AG08396 (cell line): ENCODE results near the gene LMF2.
"Not testable (repeated sequence)": the region's sequence is repeated elsewhere in the genome, so short reads cannot be mapped to it uniquely, and the experiment has no call there.

ENCODE experiments used
- DNase-seq: peaks from one replicate; pipeline ENCODE4 v3.0.0; 2012; ENCODE audit warnings: low spot score, mixed read lengths

Gene LMF2

DNA sequence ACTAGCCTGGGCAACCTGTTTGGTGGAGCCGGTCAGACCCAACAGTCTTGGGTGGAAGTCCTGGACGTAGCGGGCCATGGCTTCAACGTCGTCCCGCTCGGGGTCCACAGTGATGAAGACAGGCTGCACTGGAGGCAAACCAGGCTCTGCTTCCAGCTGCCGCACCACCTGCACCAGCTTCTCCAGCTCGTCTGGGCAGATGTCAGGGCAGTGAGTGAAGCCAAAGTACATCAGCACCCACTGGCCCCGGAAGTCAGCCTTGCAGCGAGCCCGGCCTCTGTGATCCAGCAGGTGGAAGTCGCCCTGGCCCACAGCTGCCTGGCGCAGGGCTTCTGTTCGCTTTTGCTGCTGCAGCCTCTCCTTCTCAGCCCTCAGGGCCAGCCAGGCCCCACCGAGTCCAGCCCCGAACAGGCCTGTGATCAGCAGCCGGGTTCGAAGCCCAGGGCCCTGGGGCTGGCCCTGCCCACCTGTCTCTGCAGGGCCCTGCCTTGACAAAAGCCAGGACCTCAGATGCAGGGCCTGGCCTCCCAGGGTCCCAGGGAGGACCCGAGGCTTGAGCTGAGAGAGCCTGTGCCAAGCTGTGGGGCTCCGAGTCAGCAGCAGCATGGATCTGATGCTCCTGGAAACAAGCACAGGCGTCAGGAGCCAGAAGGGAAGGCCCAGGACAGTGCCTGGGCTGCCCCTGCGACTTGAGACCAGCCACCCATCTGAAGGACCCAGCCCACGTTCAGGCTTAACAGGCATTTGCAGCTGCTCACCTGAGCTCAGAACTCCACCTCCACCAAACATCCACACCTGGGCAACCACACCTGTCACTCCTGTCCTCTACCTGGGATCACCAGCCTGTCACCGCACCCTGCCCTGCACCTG is 16.5 kb upstream of the LMF2 start:
- no peak for DNase-seq

DNA sequence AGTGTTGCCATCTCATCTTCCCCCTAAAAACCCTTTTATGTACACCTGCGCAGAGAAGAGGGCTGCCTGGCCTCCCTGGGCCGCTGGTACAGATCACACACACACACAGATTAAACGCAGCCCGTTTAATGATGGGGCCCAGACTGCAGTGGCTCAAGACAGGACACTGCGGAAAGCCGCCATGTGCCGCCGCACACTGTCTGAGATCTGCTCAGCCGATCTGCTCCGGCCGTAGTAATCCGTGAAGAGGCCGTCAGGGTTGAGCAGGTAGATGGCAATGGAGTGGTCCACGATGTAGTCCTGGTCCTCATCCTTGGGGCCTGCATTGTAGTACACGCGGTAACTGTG is 15.9 kb upstream of the LMF2 start:
- no peak for DNase-seq

DNA sequence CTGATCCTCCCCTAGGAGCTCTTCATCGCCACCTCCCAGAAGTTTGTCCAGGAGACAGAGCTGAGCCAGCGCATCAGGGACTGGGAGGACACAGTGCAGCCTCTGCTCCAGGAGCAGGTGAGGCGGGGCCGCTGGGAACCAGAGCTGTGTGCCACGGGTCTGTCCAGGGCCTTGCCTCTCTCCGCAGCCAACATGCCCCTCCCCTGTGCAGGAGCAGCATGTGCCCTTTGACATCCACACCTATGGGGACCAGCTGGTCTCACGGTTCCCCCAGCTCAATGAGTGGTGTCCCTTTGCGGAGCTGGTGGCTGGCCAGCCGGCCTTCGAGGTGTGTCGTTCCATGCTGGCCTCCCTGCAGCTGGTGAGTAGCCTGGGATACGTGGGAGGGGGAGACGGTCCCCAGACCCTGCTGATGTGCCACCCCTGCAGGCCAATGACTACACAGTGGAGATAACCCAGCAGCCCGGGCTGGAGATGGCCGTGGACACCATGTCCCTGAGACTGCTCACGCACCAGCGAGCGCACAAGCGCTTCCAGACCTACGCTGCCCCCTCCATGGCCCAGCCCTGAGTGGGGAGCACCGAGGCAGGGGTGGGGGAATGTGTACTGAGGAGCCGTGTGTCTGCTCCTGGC is 15.4 kb upstream of the LMF2 start:
- DNase-seq, result no peak

DNA sequence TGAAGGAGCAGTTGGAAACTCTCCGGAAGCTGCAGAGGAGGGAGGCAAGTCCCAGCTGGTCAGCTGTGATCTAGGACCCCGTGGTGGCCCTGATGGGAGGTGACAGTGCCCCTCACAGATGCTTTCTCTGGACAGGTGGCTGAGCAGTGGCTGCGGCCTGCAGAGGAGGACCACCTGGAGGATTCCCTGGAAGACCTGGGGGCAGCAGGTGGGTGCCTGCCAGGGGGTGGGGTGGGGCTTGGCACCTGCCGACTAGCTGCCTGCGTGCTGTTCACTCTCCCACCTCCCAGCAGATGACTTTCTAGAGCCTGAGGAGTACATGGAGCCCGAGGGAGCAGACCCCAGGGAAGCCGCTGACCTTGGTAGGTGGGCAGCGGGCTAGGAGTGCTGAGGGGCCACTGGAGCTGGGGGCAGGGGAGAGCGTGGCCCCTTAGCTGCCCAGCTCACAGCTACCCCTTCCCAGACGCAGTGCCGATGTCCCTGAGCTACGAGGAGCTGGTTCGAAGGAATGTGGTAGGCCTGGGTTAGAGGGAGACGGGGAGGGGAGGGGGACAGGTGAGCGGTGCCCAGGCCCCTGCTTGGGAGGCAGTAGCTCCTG is 14.8 kb upstream of the LMF2 start:
- DNase-seq, result no peak

DNA sequence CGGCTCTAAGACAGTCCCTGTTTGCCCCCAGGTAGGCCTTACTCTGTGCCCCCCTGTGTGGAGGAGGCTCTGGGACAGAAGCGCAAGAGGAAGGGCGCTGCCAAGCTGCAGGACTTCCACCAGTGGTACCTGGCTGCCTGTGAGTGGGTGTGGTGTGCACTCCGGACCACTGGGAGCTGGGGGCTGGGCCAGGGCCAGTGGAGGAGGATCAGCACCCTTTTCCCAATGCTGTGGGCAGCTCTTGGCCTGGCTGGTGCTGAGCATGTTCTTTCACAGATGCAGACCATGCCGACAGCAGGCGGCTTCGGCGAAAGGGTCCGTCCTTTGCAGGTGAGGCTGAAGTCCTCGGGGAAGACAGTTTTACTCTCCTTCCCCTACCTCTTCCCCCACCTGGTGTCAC is 14.2 kb upstream of the LMF2 start:
- DNase-seq, result no peak

DNA sequence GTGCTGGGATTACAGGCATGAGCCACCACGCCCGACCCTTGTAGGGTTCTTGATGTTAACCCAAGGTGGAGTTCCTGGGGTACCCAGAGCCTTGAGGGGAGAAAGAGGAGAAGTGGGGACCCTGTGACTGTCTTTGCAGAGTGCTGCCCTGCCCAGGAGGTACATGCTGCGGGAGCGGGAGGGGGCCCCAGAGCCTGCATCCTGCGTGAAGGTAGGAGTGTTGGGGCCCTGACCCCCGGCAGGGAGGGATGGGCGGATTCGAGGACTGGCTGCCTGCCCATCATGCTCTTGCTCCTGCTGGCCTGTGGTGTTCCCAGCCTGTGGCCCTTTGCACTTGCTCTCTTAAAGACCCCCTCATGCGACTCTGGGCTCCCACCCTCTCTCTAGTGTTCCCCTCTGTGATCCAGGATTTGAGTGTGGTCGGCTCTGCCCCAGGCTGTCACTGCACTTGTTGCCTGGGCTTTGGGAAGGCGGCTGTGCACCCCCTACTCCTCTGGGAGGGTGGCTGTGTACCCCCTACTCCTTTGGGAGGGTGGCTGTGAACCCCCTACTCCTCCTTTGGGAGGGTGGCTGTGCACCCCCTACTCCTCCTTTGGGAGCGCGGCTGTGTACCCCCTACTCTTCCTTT is 13.4 kb upstream of the LMF2 start:
- no peak for DNase-seq

DNA sequence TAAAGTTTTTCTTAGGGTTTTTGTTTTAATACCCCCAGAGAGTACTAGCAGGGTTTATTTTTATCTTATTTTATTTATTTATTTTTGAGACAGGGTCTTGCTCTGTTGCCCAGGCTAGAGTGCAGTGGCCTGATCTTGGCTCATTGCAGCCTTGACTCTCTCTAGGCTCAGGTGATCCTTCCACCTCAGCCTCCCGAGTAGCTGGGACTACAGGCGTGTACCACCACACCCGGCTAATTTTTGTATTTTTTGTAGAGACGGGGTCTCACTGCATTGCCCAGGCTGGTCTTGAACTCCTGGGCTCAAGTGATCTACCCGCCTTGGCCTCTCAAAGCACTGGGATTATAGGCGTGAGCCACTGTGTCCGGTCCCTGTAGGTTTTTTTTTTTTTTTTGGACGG is 12.7 kb upstream of the LMF2 start:
- not testable (repeated sequence) for DNase-seq

DNA sequence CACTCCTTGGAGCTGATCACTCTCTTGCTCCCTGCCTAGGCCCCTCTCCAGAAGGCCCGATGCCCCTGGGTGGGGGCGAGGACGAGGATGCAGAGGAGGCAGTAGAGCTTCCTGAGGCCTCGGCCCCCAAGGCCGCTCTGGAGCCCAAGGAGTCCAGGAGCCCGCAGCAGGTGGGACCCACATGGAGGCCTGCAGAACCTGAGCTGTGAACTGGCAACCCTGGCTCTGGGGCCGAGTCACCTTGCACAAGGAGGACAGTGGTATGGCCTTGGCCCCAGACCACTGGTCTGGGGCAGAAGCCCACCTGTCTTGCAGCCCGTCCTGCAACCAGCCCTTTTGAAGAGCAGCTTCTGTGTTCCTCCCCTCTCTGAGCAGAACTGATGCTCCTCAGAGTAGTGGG is 11.6 kb upstream of the LMF2 start:
- DNase-seq, result no peak

DNA sequence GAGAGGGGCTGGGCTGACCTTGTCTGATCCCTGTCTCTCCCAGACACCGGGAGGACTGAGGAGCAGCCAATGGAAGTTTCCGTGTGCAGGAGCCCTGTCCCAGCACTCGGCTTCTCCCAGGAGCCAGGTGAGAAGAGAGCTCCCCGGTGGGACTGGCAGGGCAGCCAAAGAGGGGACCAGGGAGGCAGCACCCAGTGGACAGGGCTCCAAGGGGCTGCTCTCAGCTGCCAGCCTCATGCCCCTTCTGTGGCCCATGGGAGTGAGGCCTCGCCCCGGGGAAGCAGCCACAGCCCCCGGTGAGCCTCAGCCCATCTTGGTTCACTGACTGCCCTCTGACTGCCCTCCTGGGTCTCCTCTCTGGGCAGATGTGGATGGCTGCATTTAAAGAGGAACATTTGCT is 11.1 kb upstream of the LMF2 start:
- no peak for DNase-seq

DNA sequence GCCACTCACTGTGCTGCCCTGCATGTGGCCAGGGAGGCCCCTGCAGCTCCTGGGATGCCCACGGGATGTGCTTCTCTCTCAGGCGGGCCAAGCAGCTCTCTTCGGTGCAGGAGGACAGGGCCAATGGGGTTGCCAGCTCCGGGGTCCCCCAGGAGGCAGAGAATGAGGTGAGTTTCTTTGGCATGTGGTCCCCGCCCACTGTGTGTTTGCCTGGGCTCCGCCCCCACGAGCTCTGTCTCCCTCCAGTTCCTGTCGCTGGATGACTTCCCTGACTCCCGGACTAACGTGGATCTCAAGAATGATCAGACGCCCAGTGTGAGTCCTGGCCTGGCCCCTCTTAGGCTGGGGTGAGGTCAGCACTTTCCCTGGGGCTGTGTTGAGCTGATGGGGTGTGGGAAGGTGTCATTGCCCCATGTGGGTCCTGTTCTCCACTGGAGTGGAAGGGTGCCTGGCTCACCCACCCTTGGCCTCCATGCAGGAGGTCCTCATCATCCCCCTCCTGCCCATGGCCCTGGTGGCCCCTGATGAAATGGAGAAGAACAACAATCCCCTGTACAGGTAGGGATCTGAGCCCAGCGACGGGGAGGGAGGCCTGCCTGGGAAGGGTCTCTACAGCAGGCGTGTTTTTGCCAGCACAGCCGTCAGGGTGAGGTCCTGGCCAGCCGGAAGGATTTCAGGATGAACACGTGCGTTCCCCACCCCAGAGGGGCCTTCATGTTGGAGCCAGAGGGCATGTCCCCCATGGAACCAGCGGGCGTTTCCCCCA is 10.2 kb upstream of the LMF2 start:
- DNase-seq, result no peak

DNA sequence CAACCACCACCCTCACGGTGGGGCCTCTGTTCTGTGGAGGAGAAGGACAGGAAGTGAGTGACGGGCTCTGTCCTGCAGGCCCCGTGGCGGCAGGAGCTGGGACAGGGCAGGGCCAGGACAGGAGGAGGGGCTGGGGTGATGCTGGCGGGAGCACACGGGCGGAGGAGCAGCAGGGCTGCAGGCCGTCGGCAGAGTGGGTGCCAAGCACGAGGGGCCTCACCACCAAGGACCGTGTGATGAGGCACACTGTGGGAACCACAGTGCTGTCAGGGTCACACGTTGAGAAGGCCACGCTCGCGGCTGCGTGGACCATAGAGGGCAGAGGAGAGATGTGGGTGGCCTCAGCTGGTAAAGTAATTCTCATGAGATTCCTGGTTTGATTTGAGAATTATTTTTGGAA is 9.4 kb upstream of the LMF2 start:
- no peak for DNase-seq

DNA sequence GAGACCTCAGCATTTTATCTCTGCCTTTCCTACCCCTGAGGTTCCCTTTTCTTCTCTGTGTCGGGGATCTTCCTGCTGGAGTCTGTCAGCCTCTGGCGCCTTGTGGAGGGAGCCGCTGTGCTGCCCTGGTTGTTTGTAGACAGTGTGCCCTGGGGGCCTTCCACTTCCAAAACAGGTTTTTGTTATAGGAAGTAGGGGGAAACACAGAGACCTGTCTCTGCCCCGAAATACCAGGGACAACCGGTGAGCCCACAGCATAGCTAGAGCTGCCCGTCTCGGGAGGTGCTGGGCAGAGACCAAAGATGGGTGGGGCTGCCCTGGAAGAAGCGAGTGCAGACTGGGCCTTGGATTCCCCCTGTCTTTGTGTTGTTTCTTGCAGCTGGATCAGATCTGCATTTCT is 8.6 kb upstream of the LMF2 start:
- DNase-seq, result no peak

DNA sequence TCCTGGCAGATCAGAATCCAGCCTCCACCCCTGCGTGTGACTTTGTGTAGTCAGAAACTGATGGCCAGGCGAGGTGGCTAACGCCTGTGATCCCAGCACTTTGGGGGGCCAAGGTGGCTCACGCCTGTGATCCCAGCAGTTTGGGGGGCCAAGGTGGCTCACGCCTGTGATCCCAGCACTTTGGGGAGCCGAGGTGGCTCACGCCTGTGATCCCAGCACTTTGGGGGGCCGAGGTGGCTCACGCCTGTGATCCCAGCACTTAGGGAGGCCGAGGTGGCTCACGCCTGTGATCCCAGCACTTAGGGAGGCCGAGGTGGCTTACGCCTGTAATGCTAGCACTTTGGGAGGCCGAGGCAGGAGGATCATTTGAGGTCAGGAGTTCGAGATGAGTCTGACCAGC is 5.7 kb upstream of the LMF2 start:
- DNase-seq, result no peak

DNA sequence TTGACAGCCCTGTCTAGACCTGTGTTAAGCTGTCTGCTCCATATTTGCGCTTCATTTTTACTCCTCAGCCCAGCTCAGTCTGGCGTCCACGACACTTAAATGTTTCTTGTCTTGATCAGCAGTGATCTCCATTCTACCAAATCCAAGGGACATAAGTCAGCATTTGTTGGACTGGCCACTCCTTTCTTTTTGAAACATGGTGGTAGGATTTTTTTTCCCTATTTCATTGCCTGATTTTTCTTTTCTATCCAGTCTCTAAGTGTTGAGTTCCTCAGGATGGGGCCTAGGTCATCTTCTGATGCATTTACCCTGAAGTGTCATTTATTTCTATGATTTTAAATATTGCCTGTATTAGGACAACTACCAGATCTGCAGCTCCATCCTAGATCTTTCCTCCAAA is 1.4 kb upstream of the LMF2 start:
- no peak for DNase-seq

DNA sequence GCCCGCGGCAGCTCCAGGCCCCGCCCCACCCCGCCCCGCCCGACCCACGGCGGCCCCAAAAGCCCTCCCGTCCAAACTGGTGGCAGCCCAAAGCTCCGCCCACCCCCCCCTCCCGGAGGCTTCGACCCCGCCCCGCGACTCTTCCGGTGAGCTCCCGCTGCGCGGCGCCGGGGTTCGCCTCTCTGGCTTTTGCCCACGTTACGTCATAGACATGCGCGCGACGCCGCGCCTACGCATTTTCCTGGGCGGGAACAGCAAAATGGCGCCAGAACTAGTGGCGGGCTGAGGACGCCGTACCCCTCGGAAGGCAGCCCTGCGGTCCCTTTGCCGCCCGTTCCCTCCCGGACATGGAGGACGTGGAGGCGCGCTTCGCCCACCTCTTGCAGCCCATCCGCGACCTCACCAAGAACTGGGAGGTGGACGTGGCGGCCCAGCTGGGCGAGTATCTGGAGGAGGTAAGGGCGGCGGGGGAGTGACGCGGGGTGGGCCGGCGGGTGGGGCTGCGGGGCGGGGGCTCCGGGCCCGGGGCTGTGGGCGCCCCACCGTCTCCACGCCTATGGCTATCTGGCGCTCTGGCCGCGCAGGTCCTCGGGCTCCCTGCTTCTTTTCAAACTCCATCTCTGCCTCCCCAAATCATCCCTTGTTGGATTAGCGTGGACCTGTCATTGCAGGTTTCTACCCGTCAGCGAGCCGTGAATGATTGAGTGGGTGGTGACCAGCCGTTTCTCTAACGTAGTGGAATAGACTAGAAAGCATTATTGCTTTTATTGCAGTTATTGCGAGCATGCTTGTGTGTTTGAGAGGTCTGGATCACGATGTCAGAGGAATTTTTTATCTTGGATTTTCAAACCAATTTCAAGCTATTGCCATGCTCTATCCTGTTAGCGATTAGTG is 736 bp upstream of the LMF2 start, which contains the start of gene NCAPH2:
NCAPH2 (plus strand) TSS at position 234 of the 894 bp plus-strand sequence; CDS start at position 348, 114 bp downstream.
- peak; percentile 100 for DNase-seq

DNA sequence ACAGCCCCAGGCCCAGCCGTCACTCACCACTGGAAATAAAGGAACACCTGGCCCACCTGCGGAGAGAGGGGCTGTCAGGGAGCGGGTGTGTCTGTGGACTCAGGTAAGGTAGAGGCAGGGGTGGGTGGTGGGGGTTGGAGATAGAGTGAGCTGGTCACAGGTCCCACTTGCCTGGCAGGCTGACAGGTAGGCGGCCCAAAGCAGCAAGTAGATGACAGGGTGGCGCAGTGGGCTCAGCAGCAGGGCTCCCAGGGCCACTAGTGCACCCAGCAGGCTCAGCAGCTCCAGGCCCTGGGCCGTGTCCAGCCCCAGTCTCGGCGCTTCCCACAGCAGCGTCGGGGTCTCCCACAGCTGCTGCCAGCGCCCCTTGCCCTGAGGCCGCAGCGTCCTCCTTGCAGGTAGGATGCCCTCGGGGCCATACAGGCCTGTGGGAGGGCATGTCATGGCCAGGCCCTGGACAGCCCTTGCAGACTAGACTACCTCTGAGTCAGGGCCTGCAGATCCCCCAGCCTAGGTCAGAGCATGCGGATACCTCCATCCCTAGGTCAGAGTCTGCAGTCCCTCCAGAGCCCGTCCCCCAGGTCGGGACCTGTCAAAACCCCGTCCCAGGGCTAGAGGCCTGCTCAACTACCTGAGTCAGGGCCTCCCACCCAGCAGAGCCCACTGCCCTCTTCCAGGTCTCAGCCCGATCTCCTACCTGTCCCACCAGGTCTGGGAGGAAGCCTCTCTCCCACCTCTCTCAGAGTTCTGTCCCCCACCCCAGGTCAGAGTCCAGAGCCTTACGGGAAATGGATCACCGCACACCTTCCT is 686 bp downstream of the LMF2 start:
- DNase-seq, result no peak

DNA sequence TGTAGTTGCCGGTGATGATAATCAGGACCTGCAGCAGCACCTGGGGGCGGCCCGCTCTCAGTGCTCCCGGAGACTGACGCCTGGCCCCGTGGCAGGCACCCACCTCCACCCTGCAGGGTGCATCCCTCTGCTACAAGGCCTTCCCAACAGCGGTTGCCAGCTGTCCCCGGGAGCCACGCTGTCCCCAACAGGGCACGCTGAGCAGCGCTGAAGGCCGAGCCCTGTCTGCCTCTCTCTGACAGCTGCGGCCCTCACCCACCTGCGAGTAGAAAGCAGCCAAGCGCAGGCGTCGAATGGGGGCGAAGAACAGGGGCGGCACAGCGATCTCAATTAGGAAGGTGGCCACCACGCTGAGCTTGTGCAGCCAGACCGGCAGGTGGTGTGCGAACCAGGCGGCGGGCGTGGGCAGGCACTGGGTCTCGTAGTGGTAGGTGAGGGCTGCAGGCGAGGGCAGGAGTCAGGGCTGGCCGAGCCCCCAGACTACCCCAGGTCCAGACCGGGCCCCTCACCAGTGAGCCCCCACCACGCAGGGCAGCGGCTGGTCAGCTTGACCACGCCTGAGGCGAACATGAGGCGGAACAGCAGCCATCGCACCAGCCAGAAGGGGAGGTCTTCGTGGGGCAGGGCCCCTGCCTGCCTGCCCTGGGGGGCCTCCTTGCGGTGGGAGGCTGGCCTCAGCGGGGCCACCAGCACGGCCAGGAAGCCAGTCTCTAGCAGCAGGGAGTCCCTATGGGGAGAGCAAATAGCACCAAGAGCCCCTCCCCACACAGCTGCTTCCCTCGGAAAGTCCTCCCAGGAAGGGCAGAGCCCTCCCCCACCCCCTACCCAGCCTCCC is 1.5 kb downstream of the LMF2 start:
- DNase-seq, result no peak

DNA sequence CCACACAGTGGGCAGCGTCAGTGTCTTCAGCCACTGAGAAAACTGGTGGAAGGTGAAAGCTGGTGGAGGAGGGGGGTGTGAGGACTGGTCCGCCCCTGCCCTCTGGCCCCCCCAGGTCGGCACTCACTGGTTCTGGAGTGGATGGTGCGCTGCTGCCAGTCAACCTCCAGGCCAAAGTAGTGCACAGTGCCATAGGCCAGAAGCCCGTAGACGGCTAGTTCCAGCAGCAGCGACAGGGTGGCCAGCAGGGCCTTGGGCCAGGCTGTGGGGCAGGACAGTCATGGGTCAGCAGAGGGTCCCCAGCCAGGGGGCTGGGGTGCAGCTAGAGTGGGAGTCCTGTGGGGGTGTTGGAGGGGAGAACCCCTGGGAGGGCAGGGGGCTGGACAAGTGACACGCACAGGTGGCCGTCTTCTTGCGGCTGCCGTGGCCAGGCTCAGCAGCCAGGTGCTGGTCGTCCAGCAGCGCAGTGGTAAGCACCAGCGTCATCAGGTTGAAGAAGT is 2.2 kb downstream of the LMF2 start:
- no peak for DNase-seq
